GM19043 (cell line): ENCODE results near the gene GLT1D1.

Source experiments
- ATAC-seq: cut with Tn5 transposase; IDR thresholded peaks from one replicate; pipeline ENCODE4 v1.9.1; 2021; ENCODE audit warnings: low read depth; ENCODE audit not compliant: unreplicated experiment

The GLT1D1 gene

DNA sequence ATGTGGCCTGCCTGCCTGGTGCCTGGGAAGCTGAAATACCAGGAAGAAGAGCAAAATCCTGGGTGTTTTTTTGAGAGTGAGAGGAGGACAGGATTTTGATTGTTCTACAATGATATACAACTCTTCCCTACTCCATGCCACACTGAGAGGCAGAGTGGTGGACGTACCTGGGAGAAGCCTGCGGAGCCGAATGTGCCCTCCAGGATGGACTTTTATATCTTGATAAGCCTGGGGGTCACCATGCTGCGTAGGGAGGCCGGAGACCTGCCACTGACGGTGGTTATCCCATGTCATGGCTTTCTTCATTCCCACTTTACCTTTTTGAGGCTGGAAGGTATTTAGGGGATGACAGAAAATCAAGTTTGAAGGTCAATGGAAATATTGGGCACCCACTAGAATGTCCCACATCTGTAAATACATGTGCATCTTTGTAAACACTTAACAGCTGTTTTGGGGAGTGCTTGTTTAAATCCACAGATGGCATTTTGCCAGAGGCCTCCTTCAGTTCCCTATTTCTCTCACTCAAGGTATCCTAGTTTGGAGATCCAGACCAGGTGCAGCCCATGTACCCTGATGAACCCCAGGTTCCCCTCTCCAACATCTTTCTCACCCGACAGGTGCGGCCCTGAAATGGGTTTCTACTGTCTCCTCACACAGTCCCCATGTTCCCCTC is 1.1 kb upstream of the GLT1D1 start:
- ATAC-seq: no peak

DNA sequence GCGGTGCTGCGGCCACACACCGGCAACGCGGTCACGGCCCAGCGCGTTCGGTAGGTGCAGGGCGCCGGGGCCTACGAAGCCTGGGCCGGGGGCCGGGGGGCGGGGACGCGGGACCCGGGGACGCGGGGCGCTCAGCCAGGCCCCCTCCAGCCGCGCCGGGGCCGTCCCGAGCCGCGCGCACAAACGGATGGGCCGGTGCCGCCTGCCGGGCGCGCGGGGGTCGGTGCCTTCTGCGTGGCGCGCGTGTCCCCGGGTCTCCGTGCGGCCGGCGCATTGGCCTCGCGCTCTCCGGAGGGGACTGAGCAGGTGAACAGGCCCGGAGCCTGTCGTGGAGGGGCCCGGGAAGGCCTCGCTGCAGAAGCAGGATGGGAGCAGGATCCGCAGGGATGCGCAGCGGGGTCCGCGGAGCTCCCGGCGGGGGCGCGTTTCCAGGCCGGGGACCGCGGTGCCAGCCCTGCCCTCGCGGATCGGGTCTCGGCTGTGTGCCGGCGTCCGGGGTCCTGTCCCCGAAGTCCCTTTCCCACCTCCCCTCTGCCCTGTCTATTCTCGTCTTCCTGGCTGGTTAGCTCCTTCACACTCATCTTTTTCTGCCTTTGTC is 421 bp downstream of the GLT1D1 start:
- no peak for ATAC-seq

DNA sequence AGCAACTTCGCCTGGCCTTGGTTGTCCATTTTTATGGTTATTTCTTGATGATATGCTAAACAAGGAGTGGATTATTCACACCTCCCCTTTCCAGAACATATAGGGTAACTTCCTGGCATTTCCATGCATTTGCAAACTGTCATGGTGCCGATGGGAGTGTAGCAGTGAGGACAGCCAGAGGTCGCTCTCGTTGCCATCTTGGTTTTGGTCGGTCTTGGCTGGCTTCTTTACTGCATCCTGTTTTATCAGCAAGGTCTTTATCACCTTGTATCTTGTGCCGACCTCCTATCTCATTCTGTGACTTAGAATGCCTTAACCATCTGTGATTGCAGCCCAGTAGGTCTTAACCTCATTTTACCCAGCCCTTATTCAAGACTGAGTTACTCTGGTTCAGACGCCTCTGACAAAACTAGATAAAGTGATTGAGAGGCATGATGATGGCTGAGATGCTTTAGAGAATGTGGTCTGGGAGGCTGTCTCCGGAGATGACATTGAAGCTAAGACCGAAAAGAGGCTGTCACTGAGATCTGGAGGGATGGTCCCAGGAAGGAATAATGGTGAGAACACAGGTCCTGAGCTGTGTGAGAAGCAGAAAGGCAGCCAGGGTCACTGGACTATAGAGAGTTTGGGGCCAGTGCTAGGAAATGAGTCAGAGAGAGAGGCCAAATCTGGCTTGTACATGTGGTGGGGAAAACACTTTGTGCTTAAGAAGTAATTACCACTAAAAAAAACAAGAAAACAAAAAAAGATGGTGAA is 2.9 kb downstream of the GLT1D1 start:
- no peak for ATAC-seq

DNA sequence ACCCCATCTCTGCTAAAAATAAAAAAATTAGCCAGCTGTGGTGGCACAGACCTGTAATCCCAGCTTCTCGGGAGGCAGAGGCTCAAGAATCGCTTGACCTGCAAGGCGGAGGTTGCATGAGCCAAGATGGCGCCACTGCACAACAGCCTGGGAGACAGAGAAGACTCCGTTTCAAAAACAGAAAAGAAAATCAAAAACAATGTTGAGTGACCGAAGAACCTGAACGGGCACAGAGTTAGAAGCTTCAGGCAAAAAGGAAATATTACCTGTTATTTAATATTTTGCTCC is 3.5 kb downstream of the GLT1D1 start:
- ATAC-seq: no peak

DNA sequence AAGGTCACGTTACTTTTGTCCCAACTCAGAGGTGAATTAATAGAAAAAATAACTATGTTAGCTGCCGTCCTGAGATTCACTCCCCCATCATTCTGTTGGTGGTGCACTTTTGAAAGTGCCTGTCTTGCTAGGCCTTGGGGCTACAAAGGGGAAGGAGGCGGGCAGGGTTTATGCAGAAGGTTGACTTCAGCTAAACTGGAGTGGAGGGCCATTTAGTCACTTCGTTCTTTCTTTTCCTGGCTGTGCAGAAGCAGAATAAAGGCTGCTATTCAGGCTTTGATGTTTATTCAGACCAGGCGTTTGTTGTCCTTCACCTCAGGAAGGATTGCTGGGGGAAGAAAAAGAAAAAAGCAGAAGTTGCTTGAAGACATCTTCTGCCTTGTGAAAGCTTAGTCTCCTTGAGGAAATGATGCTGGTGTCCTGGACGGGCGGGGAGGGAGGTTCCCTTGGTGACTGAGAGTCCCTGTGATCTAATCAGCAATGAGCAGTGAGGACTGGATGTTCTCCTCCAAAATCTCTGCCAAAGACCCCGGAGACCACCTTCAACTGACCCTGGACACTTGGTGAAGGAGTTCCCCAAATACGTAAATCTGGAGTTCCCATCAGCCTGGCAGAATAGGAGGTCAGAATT is 4.0 kb downstream of the GLT1D1 start:
- no peak for ATAC-seq

DNA sequence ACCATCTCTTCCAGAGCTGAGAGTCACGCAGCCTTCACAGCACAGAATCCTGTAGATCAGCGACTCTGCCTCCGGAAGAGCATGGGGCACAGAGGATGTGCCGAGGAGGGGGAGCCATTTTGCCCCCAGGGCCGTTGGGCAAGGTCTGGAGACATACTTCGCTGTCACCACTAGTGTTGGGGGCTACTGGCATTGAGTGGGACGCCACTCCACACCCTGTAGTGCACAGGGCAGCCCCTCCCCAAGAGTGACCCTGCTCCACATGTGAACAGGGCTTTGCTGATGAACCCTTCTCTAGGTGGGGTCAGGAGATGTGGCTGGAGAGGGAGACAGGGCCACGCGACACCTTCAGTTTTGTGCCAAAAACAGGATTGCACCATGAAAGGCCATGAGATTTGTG is 6.0 kb downstream of the GLT1D1 start:
- no peak for ATAC-seq

DNA sequence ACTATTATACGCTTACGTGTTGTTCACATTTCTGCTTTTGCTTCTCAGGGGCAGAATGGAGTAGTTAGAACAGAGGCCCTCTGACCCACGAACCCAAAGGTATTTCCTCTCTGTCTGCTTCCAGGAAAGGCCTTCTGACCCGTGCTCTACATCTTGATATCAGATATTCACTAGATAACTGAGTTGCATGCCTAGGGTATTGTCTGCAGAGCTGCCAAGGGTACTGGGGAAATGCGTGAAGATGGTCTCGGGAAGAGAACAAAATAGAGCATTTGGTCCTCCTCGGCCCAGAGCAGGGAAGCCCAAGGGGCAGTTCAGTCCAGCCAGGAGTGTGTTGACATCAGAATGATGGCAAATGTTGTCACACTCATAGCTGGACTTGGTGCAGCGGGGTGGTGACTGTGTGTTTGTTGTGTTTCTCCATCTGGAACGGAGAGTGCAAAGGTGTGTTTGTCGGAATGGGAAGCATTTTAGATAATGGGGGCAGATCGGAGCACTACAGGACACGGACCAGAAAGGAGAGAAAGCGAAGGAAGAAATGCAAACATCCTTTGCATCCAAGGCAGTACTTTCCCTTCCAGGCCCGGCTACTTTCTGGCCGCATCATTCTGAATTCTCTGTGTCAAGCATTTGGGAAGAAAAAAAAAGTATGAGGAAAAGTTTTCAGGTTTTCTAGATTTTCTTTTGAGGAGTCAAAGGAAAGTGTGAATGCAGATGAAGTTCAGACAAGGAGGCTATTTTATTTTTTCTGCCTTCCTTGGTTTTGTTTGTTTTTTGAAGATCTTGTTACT is 8.1 kb downstream of the GLT1D1 start:
- no peak for ATAC-seq

DNA sequence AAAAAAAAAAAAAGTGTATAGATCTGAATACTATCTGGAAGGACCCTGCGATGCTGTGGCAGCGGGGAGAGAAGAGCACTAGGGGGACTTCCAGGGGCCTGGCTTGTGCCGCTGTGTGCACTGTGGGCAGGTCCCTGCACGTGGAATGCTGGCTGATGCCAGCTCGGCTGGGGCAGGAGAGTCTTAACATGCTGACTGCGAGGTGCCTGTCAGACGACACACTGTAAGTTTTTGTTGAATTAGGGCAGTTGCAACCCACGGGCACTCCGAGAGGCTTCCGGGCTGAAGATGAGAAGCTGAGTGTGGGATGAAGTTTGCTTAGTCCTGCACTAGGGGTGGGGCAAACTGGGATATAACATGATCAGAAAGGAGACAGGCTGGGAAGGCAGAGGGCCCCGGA is 10.7 kb downstream of the GLT1D1 start:
- no peak for ATAC-seq

DNA sequence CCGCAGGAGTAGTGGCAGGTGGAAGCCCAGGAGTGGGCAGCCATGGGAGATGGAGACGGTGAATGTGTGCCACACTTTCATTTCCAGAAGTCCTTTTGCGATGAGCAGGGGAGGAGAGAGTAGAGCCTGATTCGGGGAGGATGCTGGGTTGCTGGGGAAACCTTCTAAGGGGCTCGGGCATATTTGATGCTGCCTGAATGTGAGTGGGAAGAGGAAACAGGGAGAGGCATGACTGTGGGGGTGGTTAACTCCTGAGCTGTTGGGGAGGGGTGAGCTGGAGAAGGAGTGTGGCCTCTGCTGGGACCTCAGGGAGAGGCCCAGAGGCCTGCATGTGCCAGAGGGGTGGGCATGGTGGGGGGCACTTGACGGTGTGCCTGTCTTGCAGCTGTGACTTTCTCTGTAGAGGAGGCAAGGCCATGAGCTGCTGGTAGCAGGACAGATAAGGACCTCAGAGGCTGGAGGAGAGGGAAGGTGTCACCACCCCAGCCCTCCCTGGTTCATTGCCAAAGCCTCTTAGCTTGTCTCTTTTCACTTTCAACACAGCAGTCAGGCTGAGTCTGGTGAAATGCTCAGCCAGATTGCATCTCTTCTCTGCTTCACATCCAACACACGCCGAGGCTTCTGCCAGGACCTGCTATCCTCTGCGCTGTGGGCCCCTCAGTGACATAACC is 11.4 kb downstream of the GLT1D1 start:
- no peak for ATAC-seq

DNA sequence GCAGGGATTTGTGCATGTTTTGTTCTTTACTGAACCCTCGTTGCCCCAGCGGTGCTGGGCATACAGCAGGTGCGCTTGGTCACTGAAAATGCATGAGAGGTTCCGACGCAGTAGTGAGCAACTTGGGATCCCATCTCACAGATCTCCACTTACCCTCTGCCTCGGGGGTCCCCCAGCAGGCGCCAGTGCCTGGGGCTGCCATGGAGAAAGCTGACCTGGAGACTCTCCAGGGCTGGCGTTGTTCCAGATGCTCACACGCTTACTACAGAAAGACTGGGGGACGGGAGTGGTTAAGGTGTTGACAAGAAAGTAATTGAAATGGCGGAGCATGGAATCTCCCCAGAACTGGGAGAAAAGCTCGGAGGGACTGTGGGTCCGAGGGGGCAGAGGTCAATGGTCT is 14.2 kb downstream of the GLT1D1 start:
- no peak for ATAC-seq

DNA sequence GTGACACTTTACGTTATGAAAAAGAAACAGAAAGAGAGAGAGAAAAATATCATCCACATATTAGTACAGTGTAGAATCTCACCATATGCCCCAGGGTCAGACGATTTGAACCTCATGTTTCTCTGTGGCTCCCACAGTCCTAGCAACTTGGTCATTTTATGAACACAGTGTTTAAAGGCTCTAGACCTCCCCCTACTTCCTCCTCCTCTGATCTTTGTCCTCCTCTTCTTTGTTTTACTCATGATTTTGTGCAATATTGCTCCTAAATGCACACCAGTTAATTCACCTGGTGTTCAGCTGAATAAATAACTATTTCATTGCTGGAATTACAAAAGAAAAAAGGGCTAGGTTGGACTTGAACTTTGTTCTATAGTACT is 18.2 kb downstream of the GLT1D1 start:
- no peak for ATAC-seq

DNA sequence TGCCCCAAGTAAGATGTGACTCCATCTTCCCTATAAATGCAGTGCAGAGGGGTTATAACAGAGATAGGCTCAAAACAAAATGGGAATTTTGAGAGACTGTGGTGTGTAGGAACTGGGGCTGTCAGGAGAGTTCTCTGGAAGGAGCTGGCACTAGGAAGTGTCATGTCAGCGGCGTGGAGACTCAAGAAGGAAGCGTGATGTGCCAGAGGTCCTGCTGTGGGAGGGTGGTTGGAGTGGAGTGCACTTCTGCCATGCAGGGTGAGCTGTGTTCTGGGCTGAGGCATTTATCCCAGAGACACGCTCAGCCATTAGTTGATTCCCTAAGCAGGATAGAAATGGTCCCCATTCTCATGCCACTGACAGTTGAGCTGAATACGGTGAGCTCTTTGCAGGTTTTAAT is 19.0 kb downstream of the GLT1D1 start:
- no peak for ATAC-seq

DNA sequence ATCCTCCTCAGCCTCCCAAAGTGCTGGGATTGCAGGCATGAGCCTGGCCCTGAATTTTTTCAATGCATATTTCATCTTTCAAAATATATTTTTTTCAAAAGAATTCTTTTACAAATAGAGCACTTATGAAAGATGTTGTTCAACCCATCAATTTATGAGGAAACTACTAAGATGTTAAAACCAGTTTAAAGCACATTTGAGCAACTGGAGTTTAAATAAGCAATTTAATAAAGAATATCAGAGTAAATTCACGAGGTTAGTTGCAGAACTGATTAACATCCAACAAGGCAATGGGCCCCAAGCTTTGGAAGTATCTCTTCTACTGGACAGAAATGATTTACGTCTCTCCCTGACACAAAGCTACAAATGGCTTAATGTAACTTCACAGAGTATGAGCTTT is 23.3 kb downstream of the GLT1D1 start:
- no peak for ATAC-seq

DNA sequence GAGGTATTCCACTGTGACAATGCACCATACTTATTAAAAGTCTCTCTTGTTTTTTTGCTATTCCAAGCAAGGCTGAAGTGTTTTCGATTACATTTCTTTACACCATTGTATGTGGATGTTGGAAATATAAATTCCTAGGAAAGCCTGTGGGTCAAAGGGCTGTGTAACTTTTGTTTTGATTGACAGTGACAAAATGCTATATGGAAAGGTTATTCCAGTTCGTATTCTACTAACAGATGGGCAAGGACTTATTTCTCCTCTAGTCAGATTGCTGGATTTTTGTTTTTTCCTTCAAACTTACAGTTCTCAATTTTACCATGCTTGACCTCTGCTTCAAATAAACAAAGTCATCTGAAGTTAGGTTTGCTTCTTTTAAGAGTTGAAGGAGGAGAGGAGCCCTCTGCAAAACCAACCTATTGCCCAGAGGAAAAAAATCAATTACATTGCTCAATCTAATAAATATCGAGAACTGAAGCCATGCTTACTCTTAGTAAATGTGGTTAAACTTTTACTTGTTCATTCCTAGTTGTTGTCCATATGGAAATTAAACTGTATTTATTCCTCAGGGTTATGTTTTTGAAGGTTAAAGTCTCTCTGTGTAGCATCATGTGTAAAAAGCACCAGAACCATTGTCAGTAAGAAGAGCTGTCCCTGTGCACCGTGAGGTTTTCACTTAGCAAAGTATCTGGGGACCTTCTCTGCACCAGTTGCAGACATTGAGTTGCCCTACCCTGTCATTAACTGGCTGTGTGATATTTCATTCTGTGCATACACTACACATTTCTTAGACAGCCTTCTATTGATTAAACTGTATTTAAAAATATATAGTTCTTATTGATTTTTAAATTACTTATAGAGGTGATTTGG is 26.9 kb downstream of the GLT1D1 start:
- ATAC-seq: no peak

DNA sequence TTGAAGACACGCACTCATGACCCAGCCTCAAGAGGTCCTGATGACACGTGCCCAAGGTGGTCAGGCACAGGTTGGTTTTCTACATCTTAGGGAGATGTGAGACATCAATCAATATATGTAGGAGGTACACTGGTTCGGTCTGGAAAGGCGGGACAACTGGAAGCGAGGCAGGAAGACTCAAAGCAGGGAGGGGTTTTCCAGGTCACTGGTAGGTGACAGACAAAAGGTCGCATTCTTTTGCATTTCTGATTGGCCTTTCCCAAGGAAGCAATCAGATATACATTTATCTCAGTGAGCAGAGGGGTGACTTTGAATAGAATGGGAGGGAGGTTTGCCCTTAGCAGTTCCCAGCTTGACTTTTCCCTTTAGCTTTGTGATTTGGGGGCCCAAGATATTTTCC is 38.6 kb downstream of the GLT1D1 start:
- no peak for ATAC-seq

DNA sequence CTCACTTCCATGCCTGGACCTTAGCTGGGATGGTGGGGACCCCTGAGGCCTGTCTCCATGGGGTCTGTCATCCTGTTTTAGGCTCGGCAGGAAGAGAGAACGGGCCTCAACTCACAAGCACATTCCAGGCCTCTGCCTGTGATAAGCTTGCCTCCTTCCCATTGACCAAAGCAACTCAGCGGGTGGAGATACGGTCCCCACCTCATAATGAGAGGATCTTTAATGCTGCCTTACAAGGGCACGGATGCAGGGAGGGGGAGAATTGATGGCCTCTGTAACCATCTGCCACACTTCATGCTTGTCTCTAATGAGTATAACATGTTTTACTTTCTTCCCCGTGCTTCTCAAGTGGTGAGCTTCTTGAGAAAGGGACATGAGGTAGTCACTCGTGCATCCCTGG is 50.0 kb downstream of the GLT1D1 start:
- no peak for ATAC-seq

DNA sequence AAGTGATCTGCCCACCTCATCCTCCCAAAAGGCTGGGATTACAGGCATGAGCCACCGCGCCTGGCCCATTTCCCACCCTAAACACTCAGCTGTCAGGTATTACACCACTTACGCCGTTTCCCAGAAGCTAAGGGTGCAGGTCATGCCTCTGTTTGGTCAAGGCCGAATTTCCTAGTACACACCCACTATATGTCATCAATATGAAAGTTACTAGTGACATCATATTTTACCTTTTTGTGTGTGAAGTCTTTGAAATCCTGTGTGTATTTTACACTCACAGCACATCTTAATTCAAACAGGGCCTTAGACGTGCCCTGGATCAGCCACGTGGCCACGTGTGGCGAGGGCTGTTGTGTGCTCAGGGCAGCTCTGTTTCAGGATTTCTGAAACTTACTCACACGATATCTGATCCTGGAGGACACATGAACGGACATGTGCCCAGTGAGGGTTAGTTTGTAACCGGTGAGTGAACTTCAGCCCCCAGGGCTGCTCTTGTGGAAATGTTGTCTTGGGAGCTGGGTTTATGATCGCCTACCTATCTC is 51.8 kb downstream of the GLT1D1 start:
- no peak for ATAC-seq

DNA sequence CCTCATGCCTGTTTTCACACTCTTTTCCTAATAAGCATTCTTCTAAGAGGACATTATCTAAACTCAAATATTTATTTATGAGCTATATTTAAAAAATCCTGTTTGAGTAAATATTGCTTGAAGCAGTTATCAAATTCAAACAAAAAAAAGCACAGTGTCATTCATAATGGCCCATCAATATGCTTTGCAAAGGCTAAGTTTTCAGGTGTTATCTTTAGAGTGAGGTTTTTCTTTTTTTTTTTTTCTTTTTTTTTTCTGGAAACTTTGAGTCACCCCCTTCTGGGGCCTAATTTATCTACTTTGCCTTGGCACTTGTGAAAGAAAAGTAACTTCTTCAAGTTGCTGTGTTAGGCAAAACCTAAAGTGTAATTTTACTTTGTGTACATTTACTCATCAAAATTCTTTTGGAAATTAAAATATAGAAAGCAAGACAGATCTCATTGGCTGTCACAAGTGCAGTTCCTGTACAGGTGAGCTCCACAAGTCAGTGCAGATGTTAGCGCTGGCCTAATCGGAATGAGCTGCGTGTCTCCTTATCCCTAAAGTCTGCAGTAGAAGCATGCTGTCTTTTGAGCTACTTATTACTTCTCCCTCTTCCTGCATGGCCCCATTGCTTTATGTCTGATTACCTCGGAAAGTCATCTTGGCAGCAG is 53.3 kb downstream of the GLT1D1 start:
- ATAC-seq: no peak

DNA sequence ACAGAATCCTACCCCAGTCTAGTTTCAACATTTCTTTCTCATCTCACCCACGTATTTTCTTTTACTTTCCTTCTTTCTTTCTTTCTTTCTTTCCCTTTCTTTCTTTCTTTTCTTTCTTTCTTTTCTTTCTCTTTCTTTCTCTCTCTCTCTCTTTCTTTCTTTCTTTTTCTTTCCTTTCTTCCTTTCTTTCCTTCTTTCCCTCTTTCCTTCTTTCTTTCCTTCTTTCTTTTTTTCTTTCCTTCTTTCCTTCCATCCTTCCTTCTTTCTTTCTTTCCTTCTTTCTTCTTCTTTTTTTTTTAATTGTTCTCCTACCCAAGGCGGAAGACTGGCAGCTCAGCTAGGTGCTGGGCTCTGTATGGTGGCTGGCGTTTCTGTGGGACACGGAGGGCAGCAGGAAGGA is 55.0 kb downstream of the GLT1D1 start:
- ATAC-seq: no peak
